GM19035 (cell line): Measurements from ENCODE around the gene HOXC6.

Experiments used
- ATAC-seq: cut with Tn5 transposase; IDR thresholded peaks from one replicate; pipeline ENCODE4 v1.9.1; 2021; ENCODE audit not compliant: unreplicated experiment

HOXC6 gene

GRCh38 chr12:54028314-54029201, at the start of gene HOXC6:
Gene HOXC6, plus strand, starts transcription at chr12:54028440. Its CDS starts 82 bp downstream, at chr12:54028522.
- ATAC-seq, result no peak

GRCh38 chr12:53978477-53979356, 49.5 kb upstream of the HOXC6 start:
- ATAC-seq, result no peak

GRCh38 chr12:53980104-53980801, 48.0 kb upstream of the HOXC6 start:
- no peak for ATAC-seq

- ATAC-seq, result no peak
These were observed 47.3 kb upstream of the HOXC6 start for GRCh38 chr12:53980802-53981496.

- ATAC-seq, result no peak
These were observed 46.3 kb upstream of the HOXC6 start for GRCh38 chr12:53981634-53982565.

- ATAC-seq, result no peak
These were observed 45.3 kb upstream of the HOXC6 start for GRCh38 chr12:53982648-53983567.

- no peak for ATAC-seq
These were observed 44.7 kb upstream of the HOXC6 start for GRCh38 chr12:53983568-53983949.

GRCh38 chr12:53983950-53984572, 44.2 kb upstream of the HOXC6 start:
- ATAC-seq, result no peak

- ATAC-seq, result peak; percentile 53
These were observed 43.1 kb upstream of the HOXC6 start, which contains the start of gene HOXC10 for GRCh38 chr12:53984901-53985691. Gene HOXC10, plus strand, starts transcription at chr12:53985146. Its CDS starts 114 bp downstream, at chr12:53985260.

GRCh38 chr12:53985692-53985993, 42.6 kb upstream of the HOXC6 start:
- ATAC-seq, result no peak

- no peak for ATAC-seq
These were observed 42.1 kb upstream of the HOXC6 start for GRCh38 chr12:53985994-53986685.

- ATAC-seq, result no peak
These were observed 41.4 kb upstream of the HOXC6 start for GRCh38 chr12:53986686-53987483.

- no peak for ATAC-seq
These were observed 40.4 kb upstream of the HOXC6 start for GRCh38 chr12:53987787-53988230.

- no peak for ATAC-seq
These were observed 39.6 kb upstream of the HOXC6 start for GRCh38 chr12:53988541-53989226.
